Prostate gland (tissue), 2 donors: ENCODE measurements around the gene OR8D2.

Source experiments
- CTCF ChIP-seq, 4 experiments: fragments of 200-600 bp in 2 of 4; fragments of 450-650 bp in 2 of 4; sonication (generic) in 2 of 4; IDR thresholded peaks; 1 replicate in 3 of 4; 2 replicates in 1 of 4; pipeline ENCODE4 v1.5.1; 2016 to 2019; ENCODE audit warnings: antibody characterized with exemption in 4 of 4, mild to moderate bottlenecking in 2 of 4, moderate library complexity in 2 of 4
- POLR2A ChIP-seq: fragments of 450-650 bp; IDR thresholded peaks from one replicate; pipeline ENCODE4 v1.6.1; 2016; ENCODE audit warnings: antibody characterized with exemption, mild to moderate bottlenecking
- POLR2AphosphoS5 ChIP-seq: sonication (generic); formaldehyde crosslinking; IDR thresholded peaks from one replicate; pipeline ENCODE4 v1.6.1; 2017; ENCODE audit warnings: antibody characterized with exemption

GRCh38 chr11:124294687-124295086 lies 25.3 kb downstream of the OR8D2 start:
- TF ChIP-seq CTCF (IDR thresholded peaks at IDR 0.05) (no peak), POLR2A (no peak), POLR2AphosphoS5 (no peak)
